OCI-LY3 (cell line): ENCODE data around the gene FNBP1L.

Experiments
- H2AFZ ChIP-seq: fragments of 200-600, 300-600 bp; shearing (Covaris generic); 2 replicates; pipeline ENCODE4 v1.6.0; 2014; ENCODE audit warnings: antibody characterized with exemption, low read depth, low read length
- H3K27ac ChIP-seq: fragments of 200-600, 300-600 bp; sonication (generic); 2 replicates; pipeline ENCODE4 v1.5.1; 2014; ENCODE audit warnings: mild to moderate bottlenecking, low read length, moderate library complexity, mixed read lengths
- H3K27me3 ChIP-seq: fragments of 200-600, 300-600 bp; sonication (generic); 2 replicates; pipeline ENCODE4 v1.6.1; 2014; ENCODE audit warnings: low read depth, low read length, mixed read lengths
- H3K36me3 ChIP-seq: fragments of 200-600, 300-600 bp; sonication (generic); replicated peaks from 2 replicates; pipeline ENCODE3; 2014; ENCODE audit warnings: low read depth, low read length, mixed read lengths
- H3K4me1 ChIP-seq: fragments of 300-600, 200-600 bp; sonication (generic); 2 replicates; pipeline ENCODE4 v1.6.1; 2014; ENCODE audit warnings: low read length, mixed read lengths
- H3K4me2 ChIP-seq: fragments of 200-600, 300-600 bp; sonication (generic); 2 replicates; pipeline ENCODE4 v1.6.1; 2014; ENCODE audit warnings: low read length, mixed read lengths
- H3K4me3 ChIP-seq: fragments of 300-600, 200-600 bp; sonication (generic); 2 replicates; pipeline ENCODE4 v1.5.1; 2014; ENCODE audit warnings: antibody characterized with exemption, mild to moderate bottlenecking, low read length, moderate library complexity
- H3K79me2 ChIP-seq: fragments of 300-600, 200-600 bp; shearing (Covaris generic); 2 replicates; pipeline ENCODE4 v1.6.1; 2014; ENCODE audit warnings: mild to moderate bottlenecking, low read length, mixed read lengths
- H3K9ac ChIP-seq: fragments of 300-600, 200-600 bp; shearing (Covaris generic); 2 replicates; pipeline ENCODE4 v1.6.0; 2014; ENCODE audit warnings: mild to moderate bottlenecking, low read length, moderate library complexity
- H3K9me3 ChIP-seq: fragments of 200-600, 300-600 bp; shearing (Covaris generic); 2 replicates; pipeline ENCODE4 v1.6.1; 2014; ENCODE audit warnings: low read length, mixed read lengths; ENCODE audit not compliant: insufficient read depth
- H4K20me1 ChIP-seq: fragments of 200-600, 300-600 bp; sonication (generic); 2 replicates; pipeline ENCODE4 v1.6.1; 2016; ENCODE audit warnings: low read length, mixed read lengths; ENCODE audit not compliant: insufficient read depth
- EZH2phosphoT487 ChIP-seq: fragments of 200-600 bp; shearing (Covaris generic); IDR thresholded peaks from 2 replicates; pipeline ENCODE4 v1.6.1; 2018; ENCODE audit warnings: antibody characterized with exemption, mixed run types, low read depth
- TF ChIP-seq, protein P1 (sequence below): fragments of 200-600, 300-600 bp; sonication (generic); IDR thresholded peaks from 2 replicates; pipeline ENCODE4 v1.5.1; 2014; ENCODE audit warnings: antibody characterized with exemption, low read length, low read depth

Gene FNBP1L

GRCh38 chr1:93516164-93516563, 68.2 kb downstream of the FNBP1L start:
- Histone ChIP-seq H2AFZ (no peak overlapping the region), H4K20me1 (no peaks in the 10 kb centered on the region), H3K9ac (no peak overlapping the region), H3K9me3 (no peaks in the 10 kb centered on the region), H3K4me1 (no peaks in the 10 kb centered on the region), H3K4me2 (no peak overlapping the region), H3K27me3 (no peaks in the 10 kb centered on the region), H3K79me2 (no peaks in the 10 kb centered on the region), H3K36me3 (no peaks in the 10 kb centered on the region), H3K4me3 (no peak overlapping the region), H3K27ac (no peak overlapping the region)
- TF ChIP-seq, protein P1, sequence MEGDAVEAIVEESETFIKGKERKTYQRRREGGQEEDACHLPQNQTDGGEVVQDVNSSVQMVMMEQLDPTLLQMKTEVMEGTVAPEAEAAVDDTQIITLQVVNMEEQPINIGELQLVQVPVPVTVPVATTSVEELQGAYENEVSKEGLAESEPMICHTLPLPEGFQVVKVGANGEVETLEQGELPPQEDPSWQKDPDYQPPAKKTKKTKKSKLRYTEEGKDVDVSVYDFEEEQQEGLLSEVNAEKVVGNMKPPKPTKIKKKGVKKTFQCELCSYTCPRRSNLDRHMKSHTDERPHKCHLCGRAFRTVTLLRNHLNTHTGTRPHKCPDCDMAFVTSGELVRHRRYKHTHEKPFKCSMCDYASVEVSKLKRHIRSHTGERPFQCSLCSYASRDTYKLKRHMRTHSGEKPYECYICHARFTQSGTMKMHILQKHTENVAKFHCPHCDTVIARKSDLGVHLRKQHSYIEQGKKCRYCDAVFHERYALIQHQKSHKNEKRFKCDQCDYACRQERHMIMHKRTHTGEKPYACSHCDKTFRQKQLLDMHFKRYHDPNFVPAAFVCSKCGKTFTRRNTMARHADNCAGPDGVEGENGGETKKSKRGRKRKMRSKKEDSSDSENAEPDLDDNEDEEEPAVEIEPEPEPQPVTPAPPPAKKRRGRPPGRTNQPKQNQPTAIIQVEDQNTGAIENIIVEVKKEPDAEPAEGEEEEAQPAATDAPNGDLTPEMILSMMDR = no peak
- TF ChIP-seq EZH2phosphoT487 = no peak

GRCh38 chr1:93518516-93518915, 70.6 kb downstream of the FNBP1L start:
- H3K79me2 ChIP-seq = no peaks in the 10 kb centered on the region
- H3K27me3 ChIP-seq = no peaks in the 10 kb centered on the region
- H3K27ac ChIP-seq = no peak overlapping the region
- H3K9me3 ChIP-seq = no peaks in the 10 kb centered on the region
- no peak overlapping the region for H3K4me3 ChIP-seq
- H2AFZ ChIP-seq = no peak overlapping the region
- no peaks in the 10 kb centered on the region for H4K20me1 ChIP-seq
- H3K4me1 ChIP-seq = no peaks in the 10 kb centered on the region
- no peak for TF ChIP-seq EZH2phosphoT487
- TF ChIP-seq, protein P1 = no peak
- no peak overlapping the region for H3K4me2 ChIP-seq
- no peaks in the 10 kb centered on the region for H3K36me3 ChIP-seq
- H3K9ac ChIP-seq = no peak overlapping the region

DNA sequence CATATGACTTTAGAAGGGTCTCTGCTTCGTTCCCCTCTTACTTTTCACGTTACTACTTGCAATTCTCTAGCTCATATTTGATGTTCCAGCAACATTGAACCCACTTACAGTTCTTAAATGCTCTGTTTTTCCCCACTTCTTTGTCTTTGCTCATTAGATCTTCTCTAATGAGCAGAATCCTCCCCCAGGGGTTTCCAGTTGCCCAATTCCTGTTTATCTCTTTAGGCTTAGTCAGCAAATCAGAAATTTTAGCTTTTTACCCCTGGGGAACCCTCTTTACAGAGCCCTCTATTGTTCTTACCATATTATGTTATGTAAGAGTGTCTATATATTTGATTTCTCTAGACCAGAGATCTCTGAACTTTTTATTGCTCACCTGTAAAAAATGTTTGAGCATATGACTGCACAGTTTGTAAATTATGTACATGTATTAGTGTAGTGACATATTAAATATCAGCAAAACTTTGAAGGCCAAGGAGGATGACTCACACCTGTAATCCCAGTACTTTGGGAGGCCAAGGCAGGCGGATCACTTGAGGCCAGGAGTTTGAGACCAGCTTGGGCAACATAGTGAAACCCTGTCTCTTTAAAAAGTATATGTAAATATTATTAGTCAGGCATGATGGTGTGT, 71.4 kb downstream of the FNBP1L start:
- Histone ChIP-seq H3K36me3 (no peaks in the 10 kb centered on the region), H3K27me3 (no peaks in the 10 kb centered on the region), H3K9me3 (no peaks in the 10 kb centered on the region), H3K4me3 (no peak overlapping the region), H2AFZ (no peak overlapping the region), H3K79me2 (no peaks in the 10 kb centered on the region), H4K20me1 (no peaks in the 10 kb centered on the region), H3K4me2 (no peak overlapping the region), H3K27ac (no peak overlapping the region), H3K9ac (no peak overlapping the region), H3K4me1 (no peaks in the 10 kb centered on the region)
- TF ChIP-seq, protein P1 = no peak
- TF ChIP-seq EZH2phosphoT487 = no peak

GRCh38 chr1:93521618-93522017, 73.7 kb downstream of the FNBP1L start:
- Histone ChIP-seq H3K36me3 (no peaks in the 10 kb centered on the region), H3K9me3 (no peaks in the 10 kb centered on the region)

More at GRCh38 chr1:93521618-93522017, 73.7 kb downstream of the FNBP1L start:
- Histone ChIP-seq H3K4me3 (no peak overlapping the region), H3K4me2 (no peak overlapping the region), H3K4me1 (no peaks in the 10 kb centered on the region), H3K9ac (no peak overlapping the region), H2AFZ (no peak overlapping the region), H4K20me1 (no peaks in the 10 kb centered on the region), H3K79me2 (no peaks in the 10 kb centered on the region), H3K27ac (no peak overlapping the region), H3K27me3 (no peaks in the 10 kb centered on the region)
- no peak for TF ChIP-seq EZH2phosphoT487
- TF ChIP-seq, protein P1 = no peak
